ENCODE results near the gene RPP25. TPM values are rescaled to one million over a fixed set of nuclear protein-coding genes. Genes with fewer than 3 reads are reported as not detected.
A peak's percentile ranks its signal among the peaks of the same experiment; 100 is the strongest.
"Not testable (repeated sequence)": the region's sequence is repeated elsewhere in the genome, so short reads cannot be mapped to it uniquely, and the experiment has no call there.

The RPP25 gene
- polyA plus RNA-seq, 3 donors from 2014 or later, result 1.4 to 3.1 (median 2.1) TPM

GRCh38 chr15:74928771-74929198 is 27.8 kb downstream of the RPP25 start:
- Mint-ChIP-seq H3K4me3 (no peak overlapping the region), H3K36me3 (peaks cover 0 to 25% (median 4%) of the 10 kb centered on the region in 3 donors), H3K9me3 (no peaks in the 10 kb centered on the region), H3K4me1 (peaks cover 7 to 17% of the 10 kb centered on the region in 2 donors), H3K27me3 (ENCODE audit: low read depth in 3 of 3) (peaks cover 0 to 2% (median 0%) of the 10 kb centered on the region in 3 donors), H3K27ac (no peak overlapping the region)
- no peak for DNase-seq

- Mint-ChIP-seq H3K9me3 (no peaks in the 10 kb centered on the region), H3K36me3 (peaks cover 4 to 39% (median 8%) of the 10 kb centered on the region in 3 donors), H3K4me1 (peaks cover 11 to 12% of the 10 kb centered on the region in 2 donors), H3K27ac (no peak overlapping the region), H3K27me3 (ENCODE audit: low read depth in 3 of 3) (peaks cover 0 to 2% (median 0%) of the 10 kb centered on the region in 3 donors), H3K4me3 (no peak overlapping the region)
- no peak for DNase-seq
Measured at GRCh38 chr15:74924525-74924924, 32.0 kb downstream of the RPP25 start.

GRCh38 chr15:74920456-74920855 is 36.1 kb downstream of the RPP25 start:
- H3K27ac Mint-ChIP-seq, result peak overlapping the region in 1 of 6 donors; percentile 34
- peaks cover 0 to under 1% (median 0%) of the 10 kb centered on the region in 3 donors for H3K27me3 Mint-ChIP-seq (ENCODE audit: low read depth in 3 of 3)
- H3K4me1 Mint-ChIP-seq, result peaks cover 11 to 12% of the 10 kb centered on the region in 2 donors
- H3K4me3 Mint-ChIP-seq, result no peak overlapping the region
- H3K36me3 Mint-ChIP-seq, result peaks cover 6 to 39% (median 23%) of the 10 kb centered on the region in 3 donors
- no peak for DNase-seq
- no peaks in the 10 kb centered on the region for H3K9me3 Mint-ChIP-seq

DNA sequence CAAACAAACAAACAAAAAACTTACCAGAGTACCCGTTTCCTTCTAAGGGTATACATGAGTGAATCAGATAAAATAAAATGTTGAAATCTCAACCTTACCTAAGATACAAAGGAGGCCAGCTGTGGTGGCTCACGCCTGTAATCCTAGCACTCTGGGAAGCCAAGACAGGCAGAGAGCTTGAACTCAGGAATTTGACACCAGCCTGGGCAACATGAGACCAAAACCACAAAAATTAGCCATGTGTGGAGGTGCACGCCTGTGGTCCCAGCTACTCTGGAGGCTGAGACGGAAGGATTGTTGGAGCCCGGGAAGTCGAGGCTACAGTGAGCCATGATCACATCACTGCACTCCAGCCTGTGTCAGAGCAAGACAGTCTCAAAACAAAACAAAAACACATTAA is 38.9 kb downstream of the RPP25 start:
- peaks cover 6 to 33% (median 26%) of the 10 kb centered on the region in 3 donors for H3K36me3 Mint-ChIP-seq
- H3K9me3 Mint-ChIP-seq, result no peaks in the 10 kb centered on the region
- no peak for DNase-seq
- peaks cover 0 to 2% (median 0%) of the 10 kb centered on the region in 3 donors for H3K27me3 Mint-ChIP-seq (ENCODE audit: low read depth in 3 of 3)
- peaks cover 11 to 12% of the 10 kb centered on the region in 2 donors for H3K4me1 Mint-ChIP-seq
- H3K4me3 Mint-ChIP-seq, result no peak overlapping the region
- H3K27ac Mint-ChIP-seq, result no peak overlapping the region

DNA sequence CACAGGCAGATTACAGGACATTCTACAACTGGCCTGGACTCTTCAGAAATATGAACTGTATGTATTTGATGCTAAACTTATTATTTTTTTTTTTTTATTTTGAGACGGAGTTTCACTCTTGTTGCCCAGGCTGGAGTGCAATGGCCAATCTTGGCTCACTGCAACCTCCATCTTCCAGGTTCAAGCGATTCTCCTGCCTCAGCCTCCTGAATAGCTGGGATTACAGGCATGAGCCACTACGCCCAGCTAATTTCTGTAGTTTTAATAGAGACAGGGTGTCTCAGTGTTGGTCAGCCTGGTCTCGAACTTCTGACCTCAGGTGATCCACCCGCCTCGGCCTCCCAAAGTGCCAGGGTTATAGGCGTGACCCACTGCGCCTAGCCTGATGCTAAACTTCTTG is 42.8 kb downstream of the RPP25 start:
- H3K4me1 Mint-ChIP-seq; H3K27ac Mint-ChIP-seq; H3K27me3 Mint-ChIP-seq (ENCODE audit: low read depth in 3 of 3); DNase-seq; H3K9me3 Mint-ChIP-seq; H3K4me3 Mint-ChIP-seq: not testable (repeated sequence)
- H3K36me3 Mint-ChIP-seq, result peaks cover 3 to 16% (median 11%) of the 10 kb centered on the region in 3 donors

DNA sequence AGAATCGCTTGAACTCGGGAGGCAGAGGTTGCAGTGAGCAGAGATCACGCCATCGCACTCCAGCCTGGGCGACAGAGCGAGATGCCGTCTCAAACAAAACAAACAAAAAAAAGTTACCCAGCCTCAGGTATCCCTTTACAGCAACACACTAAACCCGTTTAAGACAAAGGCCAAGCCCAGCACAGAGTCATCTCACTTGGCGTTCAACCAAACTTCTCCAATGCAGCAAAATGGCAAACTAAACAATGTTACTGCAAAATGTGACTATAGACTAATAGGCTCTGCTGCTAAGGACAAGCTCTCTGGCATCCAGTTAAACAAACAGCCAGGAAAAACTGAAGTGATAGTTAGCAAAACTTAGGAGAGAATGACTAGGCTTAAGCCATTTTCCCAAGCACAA is 43.5 kb downstream of the RPP25 start:
- Mint-ChIP-seq H3K27me3 (ENCODE audit: low read depth in 3 of 3) (peaks cover 0 to 2% (median 2%) of the 10 kb centered on the region in 3 donors), H3K27ac (no peak overlapping the region)
- DNase-seq, result no peak

DNA sequence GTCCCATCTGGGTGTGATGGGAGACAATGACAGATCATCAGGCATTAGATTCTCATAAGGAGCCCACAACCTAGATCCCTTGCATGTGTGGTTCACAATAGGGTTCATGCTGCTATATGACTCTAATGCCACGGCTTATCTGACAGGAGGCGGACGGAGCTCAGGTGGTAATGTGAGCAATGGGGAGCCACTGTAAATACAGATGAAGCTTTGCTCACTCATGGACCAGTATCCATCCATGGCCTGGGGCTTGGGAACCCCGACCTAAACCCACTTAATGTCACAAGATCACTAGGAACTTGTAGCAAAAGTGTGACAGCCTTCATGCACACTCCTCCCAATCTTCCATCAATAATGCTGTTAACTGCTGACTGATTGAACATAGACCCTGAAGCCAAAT is 47.9 kb downstream of the RPP25 start:
- Mint-ChIP-seq H3K27ac (peak overlapping the region in 1 of 6 donors; percentile 22), H3K4me3 (peak overlapping the region in 1 of 5 donors; percentile 18)

More for the DNA sequence above, 43.5 kb downstream of the RPP25 start:
- Mint-ChIP-seq H3K4me3 (no peak overlapping the region), H3K4me1 (no peaks in the 10 kb centered on the region), H3K9me3 (no peaks in the 10 kb centered on the region), H3K36me3 (peaks cover 0 to 11% (median 6%) of the 10 kb centered on the region in 3 donors)

GRCh38 chr15:74907163-74907870 is 49.3 kb downstream of the RPP25 start:
- peaks cover 0 to 6% (median 0%) of the 10 kb centered on the region in 3 donors for H3K27me3 Mint-ChIP-seq (ENCODE audit: low read depth in 3 of 3)
- H3K36me3 Mint-ChIP-seq, result peaks cover 4 to 7% (median 7%) of the 10 kb centered on the region in 3 donors
- H3K9me3 Mint-ChIP-seq, result no peaks in the 10 kb centered on the region
- H3K4me3 Mint-ChIP-seq, result peak overlapping the region; percentile 93 to 100 (median 96)
- no peak for DNase-seq
- H3K4me1 Mint-ChIP-seq, result peaks cover 29 to 40% of the 10 kb centered on the region in 2 donors
- H3K27ac Mint-ChIP-seq, result peak overlapping the region; percentile 87 to 99 (median 98)

More for the DNA sequence above, 47.9 kb downstream of the RPP25 start:
- Mint-ChIP-seq H3K4me1 (peaks cover 29 to 38% of the 10 kb centered on the region in 2 donors), H3K27me3 (ENCODE audit: low read depth in 3 of 3) (peaks cover 0 to 6% (median 0%) of the 10 kb centered on the region in 3 donors), H3K36me3 (peaks cover 3 to 7% (median 4%) of the 10 kb centered on the region in 3 donors), H3K9me3 (no peaks in the 10 kb centered on the region)
- DNase-seq, result no peak

DNA sequence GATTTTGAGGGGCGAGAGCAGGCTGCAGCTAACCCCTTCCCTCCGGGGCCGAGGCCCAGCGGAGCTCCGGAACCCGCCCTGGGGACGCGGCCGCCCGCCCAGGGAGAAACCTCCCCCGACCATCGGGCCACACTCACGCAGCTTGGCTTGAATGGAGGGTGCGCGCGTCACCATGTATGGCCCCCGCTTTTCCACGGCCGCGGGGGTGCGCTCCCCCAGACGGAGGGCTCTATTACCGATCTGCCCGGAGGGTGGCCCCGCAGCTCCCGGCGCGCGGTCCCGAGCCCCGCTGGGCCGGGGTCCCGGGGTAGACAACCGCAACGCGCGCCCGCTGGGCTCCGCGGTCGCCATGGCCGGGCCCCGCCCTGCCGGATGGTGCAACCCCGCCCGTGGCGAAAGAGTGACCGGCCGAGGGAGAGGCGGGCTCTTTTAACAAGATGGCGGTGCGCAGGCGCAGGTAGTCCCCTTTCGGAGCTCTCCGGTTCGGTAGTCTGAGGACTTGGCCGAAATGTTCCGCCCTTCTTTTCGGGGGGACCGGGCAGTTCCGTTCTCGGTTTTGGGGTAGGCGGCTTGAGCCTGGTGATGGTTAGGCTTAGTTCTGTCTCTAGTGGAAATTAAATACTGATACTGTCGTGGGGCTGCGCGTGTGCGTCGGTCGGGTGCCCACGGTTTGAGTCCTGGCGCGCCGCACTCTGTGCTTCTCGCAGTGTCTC is 50.0 kb downstream of the RPP25 start, which contains the start of gene FAM219B:
Gene FAM219B (minus strand): TSS at position 402 of the 713 bp plus-strand sequence. CDS start 51 bp downstream, at position 351.
- peaks cover 4 to 11% (median 8%) of the 10 kb centered on the region in 3 donors for H3K36me3 Mint-ChIP-seq
- peaks cover 0 to 5% (median 0%) of the 10 kb centered on the region in 3 donors for H3K27me3 Mint-ChIP-seq (ENCODE audit: low read depth in 3 of 3)
- H3K4me3 Mint-ChIP-seq, result peak within 1 kb of the TSS; percentile 93 to 100 (median 96)
- H3K9me3 Mint-ChIP-seq, result no peaks in the 10 kb centered on the region
- DNase-seq, result peak; percentile 80 to 82 (median 82)
- H3K27ac Mint-ChIP-seq, result peak within 1 kb of the TSS; percentile 87 to 99 (median 98)
- peaks cover 30 to 47% of the 10 kb centered on the region in 2 donors for H3K4me1 Mint-ChIP-seq

DNA sequence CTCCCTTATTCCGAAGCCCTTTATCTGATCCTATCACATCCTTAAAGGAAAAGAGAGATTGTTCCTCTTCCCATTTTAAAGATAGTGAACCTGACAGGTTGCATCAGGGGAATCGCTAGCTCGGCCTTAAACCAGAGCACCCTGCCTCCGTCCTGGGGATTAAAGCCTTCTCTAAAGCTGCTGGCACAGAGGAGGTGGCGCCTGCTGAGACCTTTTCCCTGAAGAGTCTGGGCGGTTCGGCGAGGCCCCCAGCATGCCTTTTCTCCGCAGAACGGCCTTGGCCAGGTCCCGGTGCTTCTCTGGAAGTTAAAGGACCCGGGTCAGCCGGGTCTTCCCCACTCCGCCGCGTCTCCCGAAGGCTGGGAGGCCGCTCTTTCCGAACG is 50.5 kb downstream of the RPP25 start:
- Mint-ChIP-seq H3K36me3 (peaks cover 4 to 11% (median 8%) of the 10 kb centered on the region in 3 donors), H3K4me1 (peaks cover 31 to 51% of the 10 kb centered on the region in 2 donors), H3K27ac (peak overlapping the region; percentile 45 to 88 (median 84)), H3K27me3 (ENCODE audit: low read depth in 3 of 3) (peaks cover 0 to 4% (median 0%) of the 10 kb centered on the region in 3 donors), H3K9me3 (no peaks in the 10 kb centered on the region), H3K4me3 (peak overlapping the region; percentile 93 to 100 (median 96))
- DNase-seq, result no peak

Other genes with a start within 250 kb of the RPP25 start
- gene CYP1A1, start 231.2 kb downstream of the RPP25 start, polyA plus RNA-seq, result not detected
- gene CYP1A2, start 207.9 kb downstream of the RPP25 start, polyA plus RNA-seq, result not detected
- 100 to 1,000 TPM in 1 of 3 donors, 10 to 100 TPM in 2; 94.0 to 180 (median 95.9) TPM for gene CSK, start 174.7 kb downstream of the RPP25 start, polyA plus RNA-seq
- gene LMAN1L, start 143.9 kb downstream of the RPP25 start, polyA plus RNA-seq, result not detected
- not detected for gene CPLX3, start 130.1 kb downstream of the RPP25 start, polyA plus RNA-seq
- gene ULK3, start 113.6 kb downstream of the RPP25 start, polyA plus RNA-seq, result 10 to 100 TPM; 26.0 to 48.4 (median 32.0) TPM
- 100 to 1,000 TPM; 115 to 181 (median 141) TPM for gene SCAMP2, start 83.4 kb downstream of the RPP25 start, polyA plus RNA-seq
- gene MPI, start 66.7 kb downstream of the RPP25 start, polyA plus RNA-seq, result 10 to 100 TPM; 38.3 to 42.0 (median 40.9) TPM
- gene FAM219B, start 49.9 kb downstream of the RPP25 start, polyA plus RNA-seq, result 10 to 100 TPM in 2 of 3 donors, 1 to 10 TPM in 1; 9.5 to 29.6 (median 24.8) TPM
- 100 to 1,000 TPM; 373 to 458 (median 447) TPM for gene COX5A, start 18.7 kb downstream of the RPP25 start, polyA plus RNA-seq
- gene SCAMP5, start 38.8 kb upstream of the RPP25 start, polyA plus RNA-seq, result not detected
- gene PPCDC, start 66.8 kb upstream of the RPP25 start, polyA plus RNA-seq, result 10 to 100 TPM; 20.8 to 23.9 (median 23.1) TPM
- 10 to 100 TPM in 1 of 3 donors, 1 to 10 TPM in 2; 3.8 to 14.0 (median 4.7) TPM for gene C15orf39, start 245.1 kb upstream of the RPP25 start, polyA plus RNA-seq

Data from immature natural killer cell (primary cell).